ENCODE data around the gene RAD51B.

RAD51B gene

GRCh38 chr14:68575426-68575825 lies 755.8 kb downstream of the RAD51B start:
- WGBS = 86% methylated on average over 1 of the region's 4 CpGs
- Histone ChIP-seq H3K27me3 (ENCODE audit: insufficient read depth, low read length) (no peaks in the 10 kb centered on the region), H3K9me3 (ENCODE audit: insufficient read depth, low read depth, low read length) (no peaks in the 10 kb centered on the region; the same call in 1 of the 2 replicates), H3K36me3 (ENCODE audit: insufficient read depth, low read length) (no peaks in the 10 kb centered on the region), H3K4me1 (ENCODE audit: insufficient read depth, low read length) (peaks cover 5% of the 10 kb centered on the region; the same call in 1 of the 2 replicates), H3K27ac (ENCODE audit: low read depth, low read length) (no peak overlapping the region), H3K4me3 (ENCODE audit: low read length) (no peak overlapping the region), H3K9ac (ENCODE audit: low read depth, low read length) (no peak overlapping the region)

- H3K4me1 ChIP-seq (ENCODE audit: insufficient read depth, low read length) = peaks cover 5% of the 10 kb centered on the region; the same call in 1 of the 2 replicates
- 95% methylated on average over 2 of the region's 2 CpGs for WGBS
- H3K4me3 ChIP-seq (ENCODE audit: low read length) = no peak overlapping the region
- H3K9me3 ChIP-seq (ENCODE audit: insufficient read depth, low read depth, low read length) = no peaks in the 10 kb centered on the region; the same call in 1 of the 2 replicates
- H3K27ac ChIP-seq (ENCODE audit: low read depth, low read length) = no peak overlapping the region
- H3K9ac ChIP-seq (ENCODE audit: low read depth, low read length) = no peak overlapping the region
- no peaks in the 10 kb centered on the region for H3K27me3 ChIP-seq (ENCODE audit: insufficient read depth, low read length)
- H3K36me3 ChIP-seq (ENCODE audit: insufficient read depth, low read length) = no peaks in the 10 kb centered on the region
Observed at GRCh38 chr14:68576031-68576430, 756.5 kb downstream of the RAD51B start.

DNA sequence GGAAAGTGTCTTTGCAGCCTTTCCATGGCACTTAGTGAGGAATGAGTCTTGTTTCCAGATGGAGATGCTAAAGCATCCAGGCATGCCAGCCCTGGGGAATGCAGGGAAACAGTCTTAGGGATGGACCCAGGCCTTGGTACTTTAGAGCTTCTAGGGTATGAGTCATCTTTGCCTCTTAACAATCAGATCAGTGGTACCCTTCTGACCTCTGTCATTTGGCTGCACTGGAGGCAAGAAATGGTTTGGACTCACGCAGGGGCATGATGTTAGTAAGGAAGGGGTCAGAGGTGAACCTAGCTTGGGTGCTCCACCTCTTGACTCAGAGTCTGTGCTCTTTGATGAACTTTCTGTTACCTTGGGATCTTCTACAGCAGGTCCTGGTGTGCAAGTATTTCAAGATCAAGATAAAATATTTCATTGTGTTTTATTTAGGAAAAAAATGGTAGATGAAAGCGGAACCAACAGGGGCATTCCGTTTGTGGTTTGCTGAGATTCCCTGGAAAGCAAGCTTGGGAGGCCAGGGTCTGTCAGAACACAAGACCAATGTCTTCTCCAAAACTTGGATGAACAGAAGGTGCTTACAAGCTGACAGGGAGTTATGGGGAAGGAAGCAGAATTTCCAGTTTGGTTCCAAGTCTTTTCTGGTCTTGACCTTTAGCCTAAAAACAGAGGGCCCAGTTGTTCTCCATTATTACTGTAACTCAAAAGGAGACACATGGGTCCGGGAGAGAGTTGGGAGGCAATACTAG lies 757.1 kb downstream of the RAD51B start:
- Histone ChIP-seq H3K4me3 (ENCODE audit: low read length) (no peak overlapping the region), H3K9me3 (ENCODE audit: insufficient read depth, low read depth, low read length) (no peaks in the 10 kb centered on the region), H3K27ac (ENCODE audit: low read depth, low read length) (no peak overlapping the region), H3K9ac (ENCODE audit: low read depth, low read length) (no peak overlapping the region), H3K27me3 (ENCODE audit: insufficient read depth, low read length) (no peaks in the 10 kb centered on the region), H3K36me3 (ENCODE audit: insufficient read depth, low read length) (no peaks in the 10 kb centered on the region), H3K4me1 (ENCODE audit: insufficient read depth, low read length) (peaks cover 5% of the 10 kb centered on the region; the same call in 1 of the 2 replicates)
- 90% methylated on average over 4 of the region's 4 CpGs for WGBS

DNA sequence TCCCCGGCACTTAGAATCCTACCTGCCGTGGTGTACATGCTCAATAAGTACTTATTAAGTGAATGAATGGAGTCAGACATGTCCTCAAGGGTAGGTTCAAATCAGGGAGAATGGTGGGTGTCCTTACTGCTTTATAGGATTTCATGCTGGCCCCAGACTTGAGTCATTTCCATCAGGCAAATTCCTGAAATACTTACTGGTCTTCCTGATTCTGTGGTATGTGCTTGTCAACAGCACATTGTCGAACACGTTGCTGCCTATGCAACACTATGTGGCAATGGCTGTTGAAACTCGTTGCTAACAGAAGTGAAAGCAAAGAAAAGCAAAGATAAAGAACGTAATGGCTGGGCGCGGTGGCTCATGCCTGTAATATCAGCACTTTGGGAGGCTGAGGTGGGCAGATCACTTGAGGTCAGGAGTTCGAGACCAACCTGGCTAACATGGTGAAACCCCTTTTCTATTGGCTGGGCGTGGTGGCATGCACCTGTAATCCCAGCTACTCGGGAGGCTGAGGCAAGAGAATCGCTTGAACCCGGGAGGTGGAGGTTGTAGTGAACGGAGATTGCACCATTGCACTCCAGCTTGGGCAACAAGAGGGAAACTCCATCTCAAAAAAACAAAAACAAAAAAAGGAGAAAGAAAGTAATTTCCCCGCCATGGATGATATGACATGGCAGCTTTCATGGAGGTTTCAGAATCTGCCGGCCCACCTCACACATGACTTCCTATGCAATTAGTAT lies 758.4 kb downstream of the RAD51B start:
- H3K27ac ChIP-seq (ENCODE audit: low read depth, low read length) = no peak overlapping the region

DNA sequence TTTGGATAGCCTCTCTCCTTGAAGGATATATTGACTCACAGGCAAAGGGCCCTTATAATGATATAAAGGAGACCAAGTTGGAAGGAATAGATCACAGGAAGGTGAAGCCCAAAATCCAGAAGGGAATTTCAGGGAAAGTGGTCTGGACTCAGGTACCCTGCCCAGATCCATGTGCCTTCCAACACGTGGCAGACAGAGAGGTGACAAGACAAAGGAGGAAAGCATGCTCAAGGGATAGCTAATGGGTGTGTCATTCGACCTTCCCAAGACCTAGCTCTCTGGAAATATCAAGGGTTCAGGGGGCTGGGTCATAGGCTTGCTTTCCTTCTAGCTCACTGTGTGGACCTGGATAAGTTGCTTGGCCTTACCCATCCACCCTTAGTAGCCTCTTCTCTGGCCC lies 759.0 kb downstream of the RAD51B start:
- Histone ChIP-seq H3K27ac (ENCODE audit: low read depth, low read length) (no peak overlapping the region), H3K9ac (ENCODE audit: low read depth, low read length) (no peak overlapping the region), H3K4me3 (ENCODE audit: low read length) (no peak overlapping the region), H3K36me3 (ENCODE audit: insufficient read depth, low read length) (no peaks in the 10 kb centered on the region), H3K4me1 (ENCODE audit: insufficient read depth, low read length) (peaks cover 5% of the 10 kb centered on the region; the same call in 1 of the 2 replicates), H3K27me3 (ENCODE audit: insufficient read depth, low read length) (no peaks in the 10 kb centered on the region), H3K9me3 (ENCODE audit: insufficient read depth, low read depth, low read length) (no peaks in the 10 kb centered on the region)
- WGBS = 82% methylated on average over 2 of the region's 2 CpGs

More for the DNA sequence above, 758.4 kb downstream of the RAD51B start:
- H3K4me1 ChIP-seq (ENCODE audit: insufficient read depth, low read length) = peaks cover 5% of the 10 kb centered on the region; the same call in 1 of the 2 replicates
- no peaks in the 10 kb centered on the region for H3K36me3 ChIP-seq (ENCODE audit: insufficient read depth, low read length)
- no peak overlapping the region for H3K4me3 ChIP-seq (ENCODE audit: low read length)
- WGBS = 88% methylated on average over 16 of the region's 16 CpGs
- H3K9ac ChIP-seq (ENCODE audit: low read depth, low read length) = no peak overlapping the region
- H3K9me3 ChIP-seq (ENCODE audit: insufficient read depth, low read depth, low read length) = no peaks in the 10 kb centered on the region
- no peaks in the 10 kb centered on the region for H3K27me3 ChIP-seq (ENCODE audit: insufficient read depth, low read length)

GRCh38 chr14:68580096-68580645 lies 760.6 kb downstream of the RAD51B start:
- Histone ChIP-seq H3K4me1 (ENCODE audit: insufficient read depth, low read length) (peaks cover 9% of the 10 kb centered on the region), H3K9me3 (ENCODE audit: insufficient read depth, low read depth, low read length) (no peaks in the 10 kb centered on the region), H3K36me3 (ENCODE audit: insufficient read depth, low read length) (no peaks in the 10 kb centered on the region), H3K9ac (ENCODE audit: low read depth, low read length) (no peak overlapping the region), H3K4me3 (ENCODE audit: low read length) (no peak overlapping the region), H3K27me3 (ENCODE audit: insufficient read depth, low read length) (no peaks in the 10 kb centered on the region), H3K27ac (ENCODE audit: low read depth, low read length) (no peak overlapping the region)
- WGBS = 88% methylated on average over 9 of the region's 9 CpGs

GRCh38 chr14:68580671-68581070 lies 761.1 kb downstream of the RAD51B start:
- no peak overlapping the region for H3K4me3 ChIP-seq (ENCODE audit: low read length)
- H3K27ac ChIP-seq (ENCODE audit: low read depth, low read length) = no peak overlapping the region
- H3K4me1 ChIP-seq (ENCODE audit: insufficient read depth, low read length) = peaks cover 14% of the 10 kb centered on the region
- H3K9me3 ChIP-seq (ENCODE audit: insufficient read depth, low read depth, low read length) = no peaks in the 10 kb centered on the region
- no peaks in the 10 kb centered on the region for H3K36me3 ChIP-seq (ENCODE audit: insufficient read depth, low read length)
- 94% methylated on average over 5 of the region's 5 CpGs for WGBS
- no peak overlapping the region for H3K9ac ChIP-seq (ENCODE audit: low read depth, low read length)
- H3K27me3 ChIP-seq (ENCODE audit: insufficient read depth, low read length) = no peaks in the 10 kb centered on the region

DNA sequence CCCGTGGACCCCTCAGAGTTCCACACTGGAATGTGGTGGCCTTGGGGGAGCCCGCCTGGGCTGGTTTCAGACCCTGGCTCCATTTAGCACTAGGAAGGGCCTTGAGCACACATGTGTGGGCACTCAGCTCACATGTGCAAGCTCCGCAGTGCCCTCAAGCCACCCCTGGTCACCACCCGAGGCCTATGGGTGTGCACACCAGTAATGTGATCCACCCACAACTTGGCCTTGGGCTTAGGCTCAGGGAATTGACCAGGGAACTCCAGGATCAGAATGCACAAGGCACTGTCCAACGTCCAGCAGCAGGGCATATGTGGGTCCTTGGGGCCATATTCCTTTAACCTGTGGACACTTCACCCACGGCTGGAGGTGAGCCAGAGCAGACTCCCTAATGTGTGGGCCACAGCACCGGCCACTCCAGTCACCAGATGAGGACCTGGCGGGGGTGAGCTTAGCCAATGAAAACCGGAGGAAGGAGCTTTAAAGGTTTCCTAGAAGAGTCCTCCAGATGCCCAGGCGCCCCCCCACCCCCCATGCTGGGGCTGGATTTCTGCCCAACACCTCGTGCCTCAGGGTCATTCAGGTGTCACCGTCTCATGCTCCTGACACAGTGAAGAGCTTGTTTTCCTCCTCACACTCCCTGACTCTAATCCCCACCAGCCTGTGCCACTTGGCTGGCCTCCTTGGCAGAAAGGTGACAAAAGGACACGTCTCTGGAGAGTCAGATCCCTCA lies 764.1 kb downstream of the RAD51B start:
- Histone ChIP-seq H3K36me3 (ENCODE audit: insufficient read depth, low read length) (no peaks in the 10 kb centered on the region), H3K4me1 (ENCODE audit: insufficient read depth, low read length) (peaks cover 31% of the 10 kb centered on the region), H3K9me3 (ENCODE audit: insufficient read depth, low read depth, low read length) (no peaks in the 10 kb centered on the region), H3K27me3 (ENCODE audit: insufficient read depth, low read length) (no peaks in the 10 kb centered on the region), H3K27ac (ENCODE audit: low read depth, low read length) (no peak overlapping the region), H3K4me3 (ENCODE audit: low read length) (no peak overlapping the region), H3K9ac (ENCODE audit: low read depth, low read length) (no peak overlapping the region)
- WGBS = 92% methylated on average over 13 of the region's 13 CpGs

DNA sequence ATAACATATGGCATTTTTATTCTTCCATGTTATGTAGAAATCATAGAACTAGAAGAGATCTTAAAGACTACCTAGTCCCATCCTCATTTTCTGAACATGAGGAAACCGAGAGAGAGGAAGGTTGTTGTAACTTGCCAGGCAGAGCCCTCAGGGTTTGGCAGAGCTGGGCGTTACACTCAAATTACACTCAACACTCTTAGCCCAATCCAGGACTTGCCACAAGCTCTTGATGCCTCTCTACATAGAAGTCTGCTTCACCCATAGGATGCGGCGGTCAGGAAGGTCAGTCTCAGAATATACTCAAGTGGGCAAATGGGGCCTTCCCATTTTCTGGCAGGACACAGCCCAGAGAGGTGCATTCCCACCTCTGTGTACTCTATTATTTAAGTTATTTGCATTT lies 765.2 kb downstream of the RAD51B start:
- H3K27me3 ChIP-seq (ENCODE audit: insufficient read depth, low read length) = no peaks in the 10 kb centered on the region
- no peak overlapping the region for H3K4me3 ChIP-seq (ENCODE audit: low read length)
- no peak overlapping the region for H3K9ac ChIP-seq (ENCODE audit: low read depth, low read length)
- whole genome bisulfite sequencing = 91% methylated on average over 4 of the region's 4 CpGs
- peaks cover 42% of the 10 kb centered on the region for H3K4me1 ChIP-seq (ENCODE audit: insufficient read depth, low read length)
- no peaks in the 10 kb centered on the region for H3K36me3 ChIP-seq (ENCODE audit: insufficient read depth, low read length)
- H3K9me3 ChIP-seq (ENCODE audit: insufficient read depth, low read depth, low read length) = no peaks in the 10 kb centered on the region
- H3K27ac ChIP-seq (ENCODE audit: low read depth, low read length) = no peak overlapping the region

DNA sequence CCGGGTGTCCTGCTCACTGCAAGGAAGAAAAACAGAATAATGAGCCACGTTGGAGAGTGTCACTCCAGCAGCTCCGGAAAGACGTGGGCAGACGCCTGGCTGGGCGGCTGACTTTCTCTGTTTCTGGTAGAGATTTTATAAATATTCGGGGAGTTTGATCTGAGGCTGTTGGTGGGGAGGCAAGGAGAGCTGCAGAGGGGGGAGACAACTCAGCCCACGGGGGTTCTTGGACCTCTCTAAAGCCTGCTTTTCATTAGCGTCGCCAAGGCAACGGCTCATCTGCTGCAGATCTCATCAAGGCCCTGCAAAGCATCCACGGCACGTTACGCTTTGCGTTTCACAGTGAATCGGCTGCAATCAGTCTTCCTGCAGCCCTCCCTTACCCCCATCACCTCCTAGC lies 766.1 kb downstream of the RAD51B start:
- Histone ChIP-seq H3K4me1 (ENCODE audit: insufficient read depth, low read length) (peaks cover 42% of the 10 kb centered on the region), H3K36me3 (ENCODE audit: insufficient read depth, low read length) (no peaks in the 10 kb centered on the region), H3K9ac (ENCODE audit: low read depth, low read length) (no peak overlapping the region), H3K9me3 (ENCODE audit: insufficient read depth, low read depth, low read length) (no peaks in the 10 kb centered on the region), H3K27ac (ENCODE audit: low read depth, low read length) (no peak overlapping the region), H3K27me3 (ENCODE audit: insufficient read depth, low read length) (no peaks in the 10 kb centered on the region), H3K4me3 (ENCODE audit: low read length) (no peak overlapping the region)
- WGBS = 73% methylated on average over 16 of the region's 16 CpGs

Measured in HUES64 (cell line).